Femur (tissue), 1 donor: Measurements from ENCODE around the gene COQ8A.
"Not testable (repeated sequence)": the region's sequence is repeated elsewhere in the genome, so short reads cannot be mapped to it uniquely, and the experiment has no call there.

Experiments
- DNase-seq: peaks from one replicate; pipeline ENCODE4 v3.0.0-alpha.2; 2017

The COQ8A gene

DNA sequence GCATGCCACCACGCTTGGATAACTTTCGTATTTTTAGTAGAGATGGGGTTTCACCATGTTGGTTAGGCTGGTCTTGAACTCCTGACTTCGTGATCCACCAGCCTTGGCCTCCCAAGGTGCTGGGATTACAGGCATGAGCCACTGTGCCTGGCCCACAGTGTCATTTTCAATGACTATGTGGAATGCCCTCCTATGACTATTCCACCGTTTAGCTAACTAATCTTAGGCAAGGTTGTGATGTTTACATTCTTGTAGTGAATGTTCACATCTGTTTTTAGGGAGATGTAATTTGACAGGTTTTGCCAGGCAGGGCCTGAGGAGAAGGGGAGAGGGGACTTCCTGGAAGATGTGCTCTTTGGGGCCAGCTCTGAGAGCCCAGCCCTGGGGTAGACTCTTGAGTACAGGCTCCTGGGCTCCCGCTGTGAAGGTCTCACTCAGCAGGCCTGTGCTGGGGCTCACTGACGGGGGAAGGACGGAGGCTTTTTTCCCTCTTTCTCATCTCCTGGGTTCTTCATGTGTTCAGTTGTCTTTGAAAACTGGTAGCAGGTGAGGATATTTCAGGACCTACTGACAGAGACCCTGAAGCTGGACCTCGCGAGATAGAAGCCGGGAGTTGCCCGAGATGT is 13.2 kb downstream of the COQ8A start:
- no peak for DNase-seq

DNA sequence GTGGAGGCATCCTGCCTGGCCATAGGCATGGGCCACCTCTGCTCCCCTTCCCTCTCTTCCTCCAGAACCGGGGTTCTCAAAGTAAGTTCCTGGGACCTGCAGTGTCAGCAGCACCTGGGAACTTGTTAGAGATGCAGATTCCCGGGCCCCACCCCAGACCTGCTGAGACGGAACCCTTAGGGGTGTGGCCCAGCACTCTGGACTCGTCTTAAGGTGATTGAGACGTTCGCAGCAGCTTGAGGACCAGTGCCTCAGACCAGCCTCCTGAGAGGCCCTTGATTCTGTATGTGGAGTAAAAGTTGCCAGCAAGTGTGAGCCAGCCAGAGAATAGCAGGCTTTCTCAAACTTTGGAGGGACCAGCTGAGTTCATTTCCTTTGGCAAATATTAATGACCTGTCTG is 14.2 kb downstream of the COQ8A start:
- DNase-seq = no peak

DNA sequence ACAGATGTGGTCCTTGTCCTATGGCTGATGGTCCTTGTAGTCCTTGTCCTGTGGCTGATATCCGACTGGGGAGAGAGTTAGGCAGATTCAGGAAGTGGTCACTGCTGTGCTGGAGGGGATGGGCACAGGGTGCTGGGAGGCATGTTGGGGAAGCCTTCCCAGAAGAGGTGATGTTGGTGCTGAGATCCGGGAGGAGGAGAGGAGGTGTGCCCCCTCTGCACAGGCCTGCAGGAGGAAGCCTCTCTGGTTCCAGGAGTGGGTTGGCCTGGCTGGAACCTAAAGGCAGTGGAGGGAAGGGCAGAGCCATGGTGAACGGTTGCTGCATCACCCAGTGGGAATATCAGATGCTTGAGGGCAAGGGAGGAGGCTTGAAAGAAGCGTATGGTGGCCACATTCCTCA is 14.7 kb downstream of the COQ8A start:
- no peak for DNase-seq

DNA sequence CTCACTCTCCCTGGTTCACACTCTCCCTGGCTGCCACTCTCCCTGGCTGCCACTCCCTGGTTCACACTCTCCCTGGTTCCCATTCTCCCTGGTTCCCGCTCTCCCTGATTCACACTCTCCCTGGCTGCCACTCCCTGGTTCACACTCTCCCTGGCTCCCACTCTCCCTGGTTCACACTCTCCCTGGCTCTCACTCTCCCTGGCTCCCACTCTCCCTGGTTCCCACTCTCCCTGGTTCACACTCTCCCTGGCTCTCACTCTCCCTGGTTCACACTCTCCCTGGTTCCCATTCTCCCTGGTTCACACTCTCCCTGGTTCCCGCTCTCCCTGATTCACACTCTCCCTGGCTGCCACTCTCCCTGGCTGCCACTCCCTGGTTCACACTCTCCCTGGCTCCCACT is 15.8 kb downstream of the COQ8A start:
- DNase-seq = not testable (repeated sequence)

DNA sequence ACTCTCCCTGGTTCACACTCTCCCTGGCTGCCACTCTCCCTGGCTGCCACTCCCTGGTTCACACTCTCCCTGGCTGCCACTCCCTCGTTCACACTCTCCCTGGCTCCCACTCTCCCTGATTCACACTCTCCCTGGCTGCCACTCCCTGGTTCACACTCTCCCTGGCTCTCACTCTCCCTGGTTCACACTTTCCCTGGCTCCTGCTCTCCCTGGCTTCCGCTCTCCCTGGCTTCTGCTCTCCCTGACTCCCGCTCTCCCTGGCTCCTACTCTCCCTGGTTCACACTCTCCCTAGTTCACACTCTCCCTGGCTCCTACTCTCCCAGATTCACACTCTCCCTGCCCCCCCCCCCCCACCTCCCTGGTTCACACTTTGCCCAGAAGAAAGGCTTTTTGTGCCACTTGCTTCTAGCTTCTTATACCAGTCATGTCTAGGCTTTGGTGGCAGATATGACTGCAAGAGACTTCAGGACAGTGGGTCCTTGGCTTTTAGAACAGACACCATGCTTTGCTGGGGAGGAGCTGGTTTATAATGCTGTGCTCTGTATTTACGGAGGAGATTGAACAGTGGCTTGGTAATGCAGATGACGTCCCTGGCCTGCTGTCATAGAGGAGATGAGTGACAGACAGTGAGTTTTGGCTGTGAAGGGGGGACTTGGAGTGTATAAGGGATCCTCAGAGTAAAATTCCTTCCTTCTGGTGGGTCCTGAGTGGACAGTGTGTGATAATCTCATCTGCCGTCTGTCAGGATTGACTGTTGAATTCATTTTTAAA is 17.0 kb downstream of the COQ8A start:
- no peak for DNase-seq

DNA sequence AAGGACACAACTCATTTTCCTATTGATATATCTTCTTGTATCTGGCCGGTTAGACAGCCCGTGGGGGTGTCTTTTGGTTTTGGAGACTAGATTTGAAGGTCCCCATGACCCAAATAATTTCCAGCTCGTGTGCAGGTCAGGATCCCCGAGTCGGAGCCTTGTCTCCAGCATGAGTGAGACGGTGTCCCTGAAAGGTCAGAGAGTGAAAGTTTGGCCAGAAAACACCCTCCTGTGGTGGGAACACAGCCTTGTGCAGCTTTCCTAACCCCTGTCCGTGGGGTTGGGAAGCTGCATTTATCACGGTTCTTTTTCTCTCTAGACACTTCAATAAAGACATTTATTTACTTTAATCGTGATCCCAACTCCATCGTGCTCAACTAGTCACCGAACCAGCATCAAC is 17.6 kb downstream of the COQ8A start:
- no peak for DNase-seq

DNA sequence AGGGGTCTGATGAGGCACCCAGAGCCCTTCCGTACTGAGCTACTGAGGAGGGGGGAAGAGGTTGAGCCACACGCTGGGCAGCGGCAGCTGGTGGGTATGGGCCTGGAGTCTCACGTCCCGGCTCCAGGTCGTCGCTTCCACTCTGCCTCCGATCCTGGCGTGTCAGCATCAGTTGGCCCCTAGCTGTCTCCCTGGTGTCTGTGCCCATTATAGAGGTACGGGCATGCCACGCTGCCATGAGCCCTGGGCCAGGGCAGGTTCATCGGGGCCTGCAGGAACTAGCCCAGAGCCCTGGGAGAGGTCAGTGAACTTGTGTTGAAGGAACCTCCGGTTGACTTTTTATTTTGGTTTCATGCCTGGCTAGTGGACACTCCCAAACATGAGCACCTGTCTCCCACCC is 18.2 kb downstream of the COQ8A start:
- no peak for DNase-seq

DNA sequence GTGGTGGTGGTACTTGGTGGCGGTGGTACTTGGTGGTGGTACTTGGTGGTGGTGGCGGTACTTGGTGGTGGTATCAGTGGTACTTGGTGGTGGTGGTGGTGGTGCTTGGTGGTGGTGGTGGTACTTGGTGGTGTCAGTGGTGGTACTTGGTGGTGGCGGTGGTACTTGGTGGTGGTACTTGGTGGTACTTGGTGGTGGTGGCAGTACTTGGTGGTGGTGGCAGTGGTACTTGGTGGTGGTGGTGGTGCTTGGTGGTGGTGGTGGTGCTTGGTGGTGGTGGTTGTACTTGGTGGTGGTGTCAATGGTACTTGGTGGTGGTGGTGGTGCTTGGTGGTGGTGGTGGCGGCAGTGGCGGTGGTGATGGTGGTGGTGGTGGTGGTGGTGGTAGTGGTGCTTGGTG is 20.2 kb downstream of the COQ8A start:
- DNase-seq = no peak

DNA sequence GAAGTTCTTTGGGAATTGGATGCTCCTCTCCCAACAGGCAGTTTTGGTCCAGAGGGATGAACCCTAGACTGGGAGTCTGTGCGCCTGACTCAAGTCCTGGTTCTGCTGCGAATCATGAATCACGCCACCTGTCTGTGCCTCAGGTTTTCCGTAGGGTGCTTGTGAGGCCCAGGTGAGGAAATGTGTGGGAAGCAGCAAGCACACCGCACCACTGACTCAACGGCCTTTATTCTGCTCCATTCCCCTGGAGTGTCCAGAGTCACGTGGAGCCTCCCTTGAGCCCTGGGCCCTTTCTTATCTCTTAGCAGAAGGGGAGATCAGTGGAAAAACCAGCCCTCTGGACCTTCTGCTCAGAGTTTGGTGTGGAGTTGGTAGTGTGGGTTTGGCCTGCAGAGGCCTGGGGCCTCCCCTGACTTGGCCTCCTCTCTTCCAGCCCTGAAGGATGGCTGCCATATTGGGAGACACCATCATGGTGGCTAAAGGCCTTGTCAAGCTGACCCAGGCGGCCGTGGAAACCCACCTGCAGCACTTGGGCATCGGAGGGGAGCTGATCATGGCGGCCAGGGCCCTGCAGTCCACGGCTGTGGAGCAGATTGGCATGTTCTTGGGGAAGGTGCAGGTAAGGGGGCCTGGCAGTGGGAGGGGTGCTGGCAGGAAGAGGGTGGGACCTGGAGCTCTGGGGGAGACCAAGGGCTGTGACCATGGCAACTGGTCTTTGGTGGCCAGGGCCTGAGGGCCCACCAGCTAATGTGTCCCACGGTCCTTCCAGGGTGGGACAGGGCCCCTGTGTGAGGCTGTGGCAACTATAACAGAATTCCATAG is 21.1 kb downstream of the COQ8A start:
- DNase-seq = no peak

DNA sequence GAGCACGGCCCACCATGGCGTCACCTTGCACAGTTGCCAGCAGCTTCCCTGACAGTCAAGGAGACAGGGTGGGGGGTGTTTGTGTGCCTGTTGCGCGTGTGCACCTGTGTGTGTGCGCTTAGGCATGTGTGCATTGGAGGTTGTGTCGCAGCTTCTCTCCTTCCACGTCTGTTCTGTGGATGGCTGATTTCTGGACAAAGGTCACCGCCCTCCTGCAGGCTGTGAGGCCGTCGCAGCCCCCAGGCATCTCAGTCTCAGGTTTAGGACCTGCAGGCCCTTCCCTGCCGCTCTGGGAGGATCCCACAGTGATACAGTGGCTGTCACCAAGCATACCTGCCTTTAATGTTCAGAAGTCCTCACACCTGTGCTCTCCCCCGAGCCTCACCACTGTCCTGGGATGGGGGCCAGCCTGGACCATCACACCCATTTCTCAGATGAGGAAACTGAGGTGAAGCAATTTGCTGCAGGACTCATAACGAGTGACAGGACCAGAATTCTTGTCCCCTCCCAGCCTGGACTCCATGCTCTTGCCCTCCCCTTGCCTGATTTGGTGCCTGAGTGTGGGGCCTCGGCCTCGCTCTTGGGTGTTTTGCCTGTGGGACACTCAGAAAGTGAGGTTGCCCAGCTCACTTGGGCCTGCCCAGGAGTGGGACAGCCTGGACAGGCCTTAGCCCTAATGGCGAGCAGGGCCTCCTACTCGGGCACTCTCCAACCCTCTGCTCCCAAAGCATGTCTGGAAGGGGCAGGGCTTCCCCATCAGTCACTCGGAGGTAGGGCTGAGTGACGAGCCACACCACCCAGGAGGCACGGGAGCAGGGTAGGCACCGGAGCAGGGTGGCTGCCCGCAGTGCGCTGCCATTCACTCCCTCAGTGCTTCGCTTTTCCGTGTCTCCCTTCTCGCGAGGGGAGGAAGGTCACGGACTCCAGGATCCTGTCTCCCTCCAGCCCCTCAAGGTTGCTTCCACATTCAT is 22.6 kb downstream of the COQ8A start:
- DNase-seq = no peak

DNA sequence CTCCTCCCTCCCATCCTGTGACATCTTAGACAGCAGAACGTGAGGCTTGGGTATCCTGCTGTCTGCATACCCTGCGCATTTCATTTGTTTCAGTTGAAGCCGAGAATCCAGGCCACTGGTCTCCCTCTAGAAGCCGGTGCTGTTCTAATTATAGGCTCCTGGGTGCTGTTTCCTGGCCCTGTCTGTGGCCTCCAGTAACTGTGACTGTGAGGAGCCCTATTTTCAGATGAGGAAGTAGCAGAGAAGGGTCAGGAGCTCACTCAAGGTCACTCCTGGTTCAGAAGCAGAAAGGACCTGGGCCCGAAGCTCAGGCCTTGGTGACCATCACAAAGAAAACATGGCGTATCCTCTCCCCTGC is 24.0 kb downstream of the COQ8A start:
- DNase-seq = no peak

DNA sequence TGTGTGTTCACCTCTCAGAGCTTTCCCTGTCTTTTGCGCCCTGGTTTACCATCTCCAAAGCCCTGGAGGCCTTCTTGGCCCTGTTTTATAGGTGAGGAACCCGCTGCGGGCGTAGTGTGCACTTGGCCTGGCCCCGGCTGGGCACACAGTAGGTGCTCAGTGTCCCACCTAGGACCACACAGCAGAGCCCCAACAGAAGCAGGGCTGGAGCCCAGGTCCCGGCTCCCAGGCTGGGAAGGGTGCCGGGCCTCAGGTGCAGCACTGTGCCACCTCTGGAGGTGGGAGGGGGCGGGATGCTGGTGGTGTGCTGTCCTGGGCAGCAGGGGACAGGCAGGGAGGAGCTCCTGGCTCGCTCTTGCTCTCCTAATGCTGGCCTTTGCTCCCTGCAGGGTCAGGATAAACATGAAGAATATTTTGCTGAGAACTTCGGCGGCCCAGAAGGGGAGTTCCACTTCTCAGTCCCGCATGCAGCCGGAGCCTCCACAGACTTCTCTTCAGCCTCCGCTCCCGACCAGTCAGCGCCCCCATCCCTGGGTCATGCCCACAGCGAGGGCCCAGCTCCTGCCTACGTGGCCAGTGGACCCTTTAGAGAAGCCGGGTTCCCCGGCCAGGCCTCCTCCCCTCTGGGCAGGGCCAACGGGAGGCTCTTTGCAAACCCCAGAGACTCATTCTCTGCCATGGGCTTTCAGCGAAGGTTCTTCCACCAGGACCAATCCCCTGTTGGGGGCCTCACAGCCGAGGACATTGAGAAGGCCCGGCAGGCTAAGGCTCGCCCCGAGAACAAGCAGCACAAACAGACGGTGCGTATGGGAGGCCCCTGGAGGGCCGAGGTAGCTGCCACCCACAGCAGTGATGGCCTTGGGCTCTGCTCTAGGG is 24.8 kb downstream of the COQ8A start:
- DNase-seq = no peak

DNA sequence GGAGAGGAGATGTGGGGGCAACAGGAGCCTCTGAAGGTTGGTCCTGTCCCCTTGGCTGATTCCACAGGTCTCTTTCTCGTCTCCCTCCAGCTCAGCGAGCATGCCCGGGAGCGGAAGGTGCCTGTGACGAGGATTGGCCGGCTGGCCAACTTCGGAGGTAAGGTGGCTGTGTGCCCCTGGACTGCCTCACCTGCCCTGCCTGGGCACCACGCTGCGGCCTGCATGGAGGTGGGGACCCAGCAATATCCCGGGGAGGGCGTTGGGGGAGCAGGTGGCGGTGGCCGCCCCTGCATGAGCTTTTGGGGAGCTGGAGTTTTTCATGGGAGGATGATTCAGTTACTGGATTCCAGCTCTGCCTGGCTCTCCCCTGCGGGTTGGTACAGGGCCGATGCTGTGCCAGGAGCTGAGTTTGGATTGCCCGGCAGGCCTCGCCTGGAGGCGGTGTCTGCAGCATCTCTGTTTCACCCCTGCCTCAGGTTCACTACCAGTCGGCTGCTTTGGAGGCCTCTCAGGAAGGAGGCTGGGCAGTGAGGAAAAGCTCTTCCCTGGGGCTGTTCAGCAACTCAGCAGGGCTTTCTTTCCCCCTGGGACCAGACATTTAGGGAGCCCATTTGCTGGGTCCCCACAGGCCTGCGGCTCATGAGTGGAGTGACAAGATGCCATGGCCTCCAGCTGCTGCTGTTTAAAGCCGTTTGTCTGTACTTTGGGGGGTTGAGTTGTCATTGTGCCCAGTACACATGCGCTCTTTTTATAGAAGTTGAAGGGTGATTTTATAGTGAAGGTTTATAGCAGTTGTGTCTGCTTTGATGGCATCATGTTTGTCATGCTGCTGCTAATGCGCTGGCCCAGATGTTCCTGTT is 25.7 kb downstream of the COQ8A start:
- no peak for DNase-seq

DNA sequence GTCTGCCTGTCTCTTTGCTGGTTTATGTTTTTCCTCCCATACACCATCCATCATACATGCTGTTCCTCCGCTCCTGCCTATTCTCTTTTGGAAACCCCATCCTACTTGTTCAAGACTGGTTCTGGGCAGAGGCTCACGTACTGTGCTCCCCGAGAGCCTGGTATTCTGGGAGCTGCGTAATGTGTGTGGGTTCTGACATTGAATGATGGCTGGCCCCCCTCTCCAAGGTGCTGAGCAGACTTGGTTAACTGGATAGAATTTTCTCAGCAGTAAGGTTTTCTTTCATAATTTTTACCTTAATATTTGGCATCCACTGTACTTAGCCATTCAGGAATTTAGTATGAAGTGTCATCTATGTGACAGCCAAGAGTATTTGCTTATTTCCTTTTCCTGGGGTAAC is 26.6 kb downstream of the COQ8A start:
- DNase-seq = no peak

DNA sequence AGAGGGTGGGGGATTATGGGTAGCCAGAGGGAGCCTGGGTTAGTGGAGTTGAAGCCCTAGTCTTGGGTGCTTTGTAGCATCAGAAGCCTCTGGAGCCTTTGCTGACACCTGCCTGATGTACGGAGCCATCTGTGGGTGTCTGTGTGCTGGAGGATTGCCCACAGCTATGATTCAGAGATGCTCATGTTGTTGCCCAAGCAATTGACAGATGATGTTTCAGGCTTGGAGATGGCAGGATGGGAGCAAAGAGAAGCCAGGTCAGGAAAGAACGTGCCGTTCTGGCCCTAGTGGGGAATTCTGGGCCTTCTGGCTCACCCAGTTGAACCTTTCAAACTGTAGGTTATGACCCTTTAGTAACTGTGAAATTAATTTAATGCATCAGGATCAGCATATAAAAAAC is 27.6 kb downstream of the COQ8A start:
- DNase-seq = no peak

DNA sequence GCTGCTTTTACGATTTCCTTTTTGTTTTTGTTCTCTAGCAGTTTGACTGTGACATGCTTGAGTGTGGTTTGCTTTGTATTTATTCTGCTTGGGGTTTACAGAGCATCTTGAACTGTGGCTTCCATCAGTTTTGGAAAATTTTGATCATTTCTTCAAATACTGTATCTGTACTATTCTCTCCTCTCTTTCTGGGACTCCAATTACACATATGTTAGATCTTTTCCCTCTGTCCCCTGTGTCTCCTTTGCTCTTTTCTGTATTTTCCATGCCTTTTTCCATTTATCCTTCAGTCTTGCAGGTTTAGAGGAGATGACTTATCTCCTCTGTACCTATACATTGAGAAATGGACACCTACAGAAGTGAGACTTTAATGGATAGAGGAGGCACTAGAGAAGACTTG is 31.7 kb downstream of the COQ8A start:
- no peak for DNase-seq

DNA sequence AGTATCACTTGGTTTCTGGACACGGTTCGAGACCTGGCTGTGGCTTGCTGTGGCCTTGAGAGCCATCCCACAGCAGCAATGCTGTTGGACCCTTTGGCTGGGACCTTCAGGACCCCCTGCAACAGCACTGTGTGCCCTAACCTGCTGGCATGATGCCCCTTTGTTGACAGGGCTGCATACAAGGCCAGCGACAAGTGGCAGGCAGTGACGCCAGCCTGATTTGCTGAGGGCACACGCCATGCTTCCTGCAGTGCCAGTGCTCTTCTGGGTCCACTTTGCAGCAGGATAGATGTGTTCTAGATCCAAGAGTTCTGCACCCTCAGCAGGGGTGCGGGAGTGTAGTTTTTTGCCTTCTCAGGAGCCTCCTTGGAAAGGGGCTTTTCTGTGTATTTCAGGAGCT is 32.8 kb downstream of the COQ8A start:
- DNase-seq = no peak

DNA sequence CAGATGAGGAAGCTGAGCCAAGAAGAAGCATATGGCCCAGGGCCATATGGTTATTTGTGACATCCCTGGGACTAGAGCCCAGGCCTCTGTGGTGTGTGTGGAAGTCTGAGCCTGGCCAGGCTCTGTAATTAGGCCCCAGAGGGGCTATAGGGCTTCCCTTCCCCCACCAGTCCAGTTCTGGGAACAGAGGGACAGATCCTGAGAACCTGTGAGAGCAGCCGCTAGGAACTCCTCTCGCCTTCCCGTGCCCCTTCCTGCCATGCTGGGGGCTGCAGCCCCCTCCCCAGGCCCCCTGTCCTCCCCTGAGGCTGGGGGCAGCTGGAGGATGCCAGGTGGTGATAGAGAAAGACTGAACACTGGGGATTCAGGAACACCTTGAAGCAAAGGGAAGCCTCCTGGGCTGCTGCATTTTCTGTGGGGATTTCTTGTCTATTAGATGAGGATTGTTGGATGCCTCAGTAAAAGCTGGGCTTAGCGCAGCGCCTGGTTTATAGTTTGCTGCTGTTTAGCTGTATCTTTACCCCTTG is 33.3 kb downstream of the COQ8A start:
- DNase-seq = peak; percentile 69

DNA sequence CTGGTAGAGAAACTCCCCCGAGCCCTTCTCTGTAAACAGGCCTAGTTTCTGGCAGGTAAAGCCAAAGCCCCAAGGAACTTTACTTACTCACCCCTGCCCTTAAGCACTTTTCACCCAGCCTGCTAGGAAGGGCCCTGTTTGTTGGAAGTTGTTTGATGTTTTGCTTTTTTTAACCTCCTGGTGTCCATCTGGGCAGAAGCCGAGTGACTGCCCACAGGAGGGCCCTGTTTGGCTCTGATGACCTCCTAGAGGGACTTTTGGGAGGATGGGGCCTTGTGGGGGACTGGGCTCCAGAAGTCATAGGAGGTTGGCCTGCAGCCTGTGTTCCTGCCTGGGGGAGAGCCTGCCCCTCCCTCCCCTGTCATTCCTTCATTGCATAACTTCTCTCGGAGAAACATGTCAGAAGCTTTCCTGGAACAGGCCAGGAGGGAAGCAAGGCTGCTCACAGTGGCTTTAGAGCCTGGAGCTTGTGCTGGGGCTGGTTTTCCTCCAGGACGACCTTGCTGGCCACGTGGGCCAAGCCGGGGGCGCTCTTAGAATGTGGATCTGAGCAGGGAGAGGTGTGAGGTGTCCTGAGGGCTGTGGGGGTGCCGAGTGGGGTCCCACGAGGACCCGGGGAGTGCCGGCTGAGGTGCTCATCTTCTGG is 33.9 kb downstream of the COQ8A start:
- DNase-seq = no peak
